HL-60 (cell line): ENCODE measurements around the gene ERBIN.

Experiments
- TF ChIP-seq, protein P1 (sequence below): IDR thresholded peaks from one replicate; pipeline ENCODE4 v1.5.1; 2011; ENCODE audit warnings: low read length, control low read depth, inconsistent platforms; ENCODE audit not compliant: insufficient read depth
- TF ChIP-seq, protein P2 (sequence below): IDR thresholded peaks from 2 replicates; pipeline ENCODE4 v1.6.1; 2012; ENCODE audit warnings: low read depth; ENCODE audit not compliant: insufficient replicate concordance

DNA sequence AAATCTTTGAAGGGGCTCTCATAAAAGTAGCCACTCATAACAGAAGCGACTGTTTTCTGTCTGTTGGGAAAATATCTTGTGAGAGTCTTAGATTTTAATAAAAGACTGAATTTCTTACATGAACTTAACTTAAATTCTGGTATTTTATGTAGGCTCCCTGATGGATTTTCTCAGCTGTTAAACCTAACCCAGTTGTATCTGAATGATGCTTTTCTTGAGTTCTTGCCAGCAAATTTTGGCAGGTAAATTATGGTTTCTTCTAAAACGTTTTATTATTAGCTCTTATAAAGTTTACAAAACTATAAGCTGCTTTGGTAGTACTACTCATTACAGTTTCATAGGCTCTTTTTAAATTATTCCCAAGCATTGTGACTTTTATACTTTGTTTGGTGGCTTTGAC lies 87.0 kb downstream of the ERBIN start:
- TF ChIP-seq, protein P1, sequence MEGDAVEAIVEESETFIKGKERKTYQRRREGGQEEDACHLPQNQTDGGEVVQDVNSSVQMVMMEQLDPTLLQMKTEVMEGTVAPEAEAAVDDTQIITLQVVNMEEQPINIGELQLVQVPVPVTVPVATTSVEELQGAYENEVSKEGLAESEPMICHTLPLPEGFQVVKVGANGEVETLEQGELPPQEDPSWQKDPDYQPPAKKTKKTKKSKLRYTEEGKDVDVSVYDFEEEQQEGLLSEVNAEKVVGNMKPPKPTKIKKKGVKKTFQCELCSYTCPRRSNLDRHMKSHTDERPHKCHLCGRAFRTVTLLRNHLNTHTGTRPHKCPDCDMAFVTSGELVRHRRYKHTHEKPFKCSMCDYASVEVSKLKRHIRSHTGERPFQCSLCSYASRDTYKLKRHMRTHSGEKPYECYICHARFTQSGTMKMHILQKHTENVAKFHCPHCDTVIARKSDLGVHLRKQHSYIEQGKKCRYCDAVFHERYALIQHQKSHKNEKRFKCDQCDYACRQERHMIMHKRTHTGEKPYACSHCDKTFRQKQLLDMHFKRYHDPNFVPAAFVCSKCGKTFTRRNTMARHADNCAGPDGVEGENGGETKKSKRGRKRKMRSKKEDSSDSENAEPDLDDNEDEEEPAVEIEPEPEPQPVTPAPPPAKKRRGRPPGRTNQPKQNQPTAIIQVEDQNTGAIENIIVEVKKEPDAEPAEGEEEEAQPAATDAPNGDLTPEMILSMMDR = no peak
- TF ChIP-seq, protein P2, sequence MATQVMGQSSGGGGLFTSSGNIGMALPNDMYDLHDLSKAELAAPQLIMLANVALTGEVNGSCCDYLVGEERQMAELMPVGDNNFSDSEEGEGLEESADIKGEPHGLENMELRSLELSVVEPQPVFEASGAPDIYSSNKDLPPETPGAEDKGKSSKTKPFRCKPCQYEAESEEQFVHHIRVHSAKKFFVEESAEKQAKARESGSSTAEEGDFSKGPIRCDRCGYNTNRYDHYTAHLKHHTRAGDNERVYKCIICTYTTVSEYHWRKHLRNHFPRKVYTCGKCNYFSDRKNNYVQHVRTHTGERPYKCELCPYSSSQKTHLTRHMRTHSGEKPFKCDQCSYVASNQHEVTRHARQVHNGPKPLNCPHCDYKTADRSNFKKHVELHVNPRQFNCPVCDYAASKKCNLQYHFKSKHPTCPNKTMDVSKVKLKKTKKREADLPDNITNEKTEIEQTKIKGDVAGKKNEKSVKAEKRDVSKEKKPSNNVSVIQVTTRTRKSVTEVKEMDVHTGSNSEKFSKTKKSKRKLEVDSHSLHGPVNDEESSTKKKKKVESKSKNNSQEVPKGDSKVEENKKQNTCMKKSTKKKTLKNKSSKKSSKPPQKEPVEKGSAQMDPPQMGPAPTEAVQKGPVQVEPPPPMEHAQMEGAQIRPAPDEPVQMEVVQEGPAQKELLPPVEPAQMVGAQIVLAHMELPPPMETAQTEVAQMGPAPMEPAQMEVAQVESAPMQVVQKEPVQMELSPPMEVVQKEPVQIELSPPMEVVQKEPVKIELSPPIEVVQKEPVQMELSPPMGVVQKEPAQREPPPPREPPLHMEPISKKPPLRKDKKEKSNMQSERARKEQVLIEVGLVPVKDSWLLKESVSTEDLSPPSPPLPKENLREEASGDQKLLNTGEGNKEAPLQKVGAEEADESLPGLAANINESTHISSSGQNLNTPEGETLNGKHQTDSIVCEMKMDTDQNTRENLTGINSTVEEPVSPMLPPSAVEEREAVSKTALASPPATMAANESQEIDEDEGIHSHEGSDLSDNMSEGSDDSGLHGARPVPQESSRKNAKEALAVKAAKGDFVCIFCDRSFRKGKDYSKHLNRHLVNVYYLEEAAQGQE = no peak
